Smooth muscle cell (in vitro differentiated cells): Measurements from ENCODE around the gene XRCC6. TPM values are rescaled to one million over a fixed set of nuclear protein-coding genes. Genes with fewer than 3 reads are reported as not detected.
"Not testable (repeated sequence)": the region's sequence is repeated elsewhere in the genome, so short reads cannot be mapped to it uniquely, and the experiment has no call there.

Source experiments
- DNase-seq: peaks from one replicate; lab custom pipeline; 2025; ENCODE audit not compliant: unreplicated experiment; lab: John Stamatoyannopoulos, UW
- H2AFZ ChIP-seq: fragments of 200-600 bp; sonication (generic); 2 replicates; pipeline ENCODE4 v1.6.0; 2016; ENCODE audit warnings: antibody characterized with exemption, low read depth, mild to moderate bottlenecking
- H3F3A ChIP-seq: fragments of 200-600 bp; sonication (generic); 2 replicates; pipeline ENCODE4 v1.6.0; 2017; ENCODE audit warnings: antibody characterized with exemption, low read depth
- H3K27ac ChIP-seq: fragments of 200-600 bp; sonication (generic); 2 replicates; pipeline ENCODE4 v1.5.1; 2016; ENCODE audit warnings: low read depth, mild to moderate bottlenecking
- H3K27me3 ChIP-seq: fragments of 200-600 bp; sonication (generic); 2 replicates; pipeline ENCODE4 v1.6.1; 2016; ENCODE audit warnings: low read depth, mild to moderate bottlenecking
- H3K36me3 ChIP-seq: fragments of 200-600 bp; sonication (generic); 2 replicates; pipeline ENCODE4 v1.5.1; 2016; ENCODE audit warnings: low read depth
- H3K4me1 ChIP-seq: fragments of 200-600 bp; sonication (generic); 2 replicates; pipeline ENCODE4 v1.5.1; 2016; ENCODE audit warnings: low read depth
- H3K4me2 ChIP-seq: fragments of 200-600 bp; sonication (generic); 2 replicates; pipeline ENCODE4 v1.6.0; 2016; ENCODE audit warnings: mild to moderate bottlenecking
- H3K4me3 ChIP-seq: fragments of 200-600 bp; sonication (generic); 2 replicates; pipeline ENCODE4 v1.5.1; 2016; ENCODE audit warnings: mild to moderate bottlenecking
- H3K79me2 ChIP-seq: fragments of 200-600 bp; sonication (generic); 2 replicates; pipeline ENCODE4 v1.6.0; 2016; ENCODE audit warnings: low read depth, mild to moderate bottlenecking
- H3K9ac ChIP-seq: fragments of 200-600 bp; sonication (generic); 2 replicates; pipeline ENCODE4 v1.6.0; 2016; ENCODE audit warnings: low read depth
- H3K9me3 ChIP-seq: fragments of 200-600 bp; sonication (generic); replicated peaks from 2 replicates; pipeline ENCODE4 v1.5.1; 2016; ENCODE audit warnings: low read depth
- H4K20me1 ChIP-seq: fragments of 200-600 bp; sonication (generic); 2 replicates; pipeline ENCODE4 v1.6.0; 2016; ENCODE audit warnings: low read depth
- CTCF ChIP-seq: fragments of 200-600 bp; sonication (generic); IDR thresholded peaks from 2 replicates; pipeline ENCODE4 v1.5.1; 2017; ENCODE audit warnings: borderline replicate concordance, mild to moderate bottlenecking, antibody characterized with exemption; ENCODE audit not compliant: insufficient read depth, poor library complexity, severe bottlenecking
- WGBS: methylation state at CpG from one replicate; pipeline ENCODE4 v1.1.7; 2016; ENCODE audit warnings: low lambda C conversion rate; 5-methylcytosine and 5-hydroxymethylcytosine counted together
- polyA plus RNA-seq: library from polyadenylated mRNA; unstranded; fragments of >200 nt; fragmentation: Nextera tagmentation; extraction: Ambion mirVana; gene quantifications from 2 replicates; pipeline ENCODE4 v1.2.1, GENCODE V29; 2016
- total RNA-seq: library from RNA; depleted of rRNA; stranded (reverse); fragments of >200 nt; gene quantifications from 2 replicates; pipeline ENCODE4 v1.2.3, GENCODE V29; 2014

The XRCC6 gene
- total and polyA plus RNA-seq, 2 experiments from 2014 or later = 186 to 264 TPM

GRCh38 chr22:41664490-41664889 lies 43.4 kb downstream of the XRCC6 start:
- H3K4me2 ChIP-seq = no peak overlapping the region
- peak overlapping the region; percentile 19 for H3K27ac ChIP-seq
- no peak overlapping the region for H3K9ac ChIP-seq
- no peaks in the 10 kb centered on the region for H3K79me2 ChIP-seq
- no peaks in the 10 kb centered on the region for H4K20me1 ChIP-seq
- no peaks in the 10 kb centered on the region for H3K27me3 ChIP-seq
- TF ChIP-seq CTCF = no peak
- H2AFZ ChIP-seq = no peak overlapping the region
- H3F3A ChIP-seq = peaks cover 37% of the 10 kb centered on the region
- no peak overlapping the region for H3K4me3 ChIP-seq
- peaks cover 14% of the 10 kb centered on the region for H3K36me3 ChIP-seq
- DNase-seq = no peak
- peaks cover 9% of the 10 kb centered on the region for H3K4me1 ChIP-seq
- no peaks in the 10 kb centered on the region for H3K9me3 ChIP-seq

GRCh38 chr22:41664951-41665350 lies 43.9 kb downstream of the XRCC6 start:
- Histone ChIP-seq H3K4me2 (no peak overlapping the region), H3K4me1 (peaks cover 9% of the 10 kb centered on the region), H3F3A (peaks cover 37% of the 10 kb centered on the region), H2AFZ (no peak overlapping the region), H3K27ac (no peak overlapping the region), H3K36me3 (peaks cover 14% of the 10 kb centered on the region), H3K9me3 (no peaks in the 10 kb centered on the region), H4K20me1 (no peaks in the 10 kb centered on the region), H3K9ac (no peak overlapping the region), H3K79me2 (no peaks in the 10 kb centered on the region), H3K4me3 (no peak overlapping the region), H3K27me3 (no peaks in the 10 kb centered on the region)
- WGBS = 96% methylated on average over 3 of the region's 3 CpGs
- no peak for TF ChIP-seq CTCF
- no peak for DNase-seq

- no peaks in the 10 kb centered on the region for H3K79me2 ChIP-seq
- H3K27ac ChIP-seq = peak overlapping the region; percentile 61
- no peak overlapping the region for H2AFZ ChIP-seq
- no peak overlapping the region for H3K4me3 ChIP-seq
- H3K4me1 ChIP-seq = peaks cover 9% of the 10 kb centered on the region
- WGBS = 73% methylated on average over 21 of the region's 21 CpGs
- H3K9me3 ChIP-seq = no peaks in the 10 kb centered on the region
- peaks cover 4% of the 10 kb centered on the region for H4K20me1 ChIP-seq
- DNase-seq = no peak
- no peak overlapping the region for H3K9ac ChIP-seq
- peaks cover 27% of the 10 kb centered on the region for H3F3A ChIP-seq
- TF ChIP-seq CTCF = no peak
- no peak overlapping the region for H3K4me2 ChIP-seq
- H3K27me3 ChIP-seq = no peaks in the 10 kb centered on the region
- H3K36me3 ChIP-seq = no peaks in the 10 kb centered on the region
Observed at GRCh38 chr22:41668971-41669911, 48.1 kb downstream of the XRCC6 start.

- 91% methylated on average over 10 of the region's 10 CpGs for WGBS
- H3K4me1 ChIP-seq, DNase-seq, H3K9ac ChIP-seq, H3K27me3 ChIP-seq, H2AFZ ChIP-seq, H3K79me2 ChIP-seq, H3K4me3 ChIP-seq, H3K4me2 ChIP-seq, H3K27ac ChIP-seq, H3K36me3 ChIP-seq, H3K9me3 ChIP-seq: not testable (repeated sequence)
- H4K20me1 ChIP-seq = peaks cover 11% of the 10 kb centered on the region
- peaks cover 19% of the 10 kb centered on the region for H3F3A ChIP-seq
Observed at GRCh38 chr22:41672096-41672495, 51.0 kb downstream of the XRCC6 start.
